WI38 (cell line): ENCODE results near the gene FGGY.
"Not testable (repeated sequence)": the region's sequence is repeated elsewhere in the genome, so short reads cannot be mapped to it uniquely, and the experiment has no call there.

Source experiments
- H3K4me3 ChIP-seq: 2 replicates; pipeline ENCODE4 v1.5.1; 2011; ENCODE audit warnings: low read depth, mild to moderate bottlenecking, control low read depth, low read length
- TF ChIP-seq, protein P1 (sequence below): IDR thresholded peaks from 2 replicates; pipeline ENCODE4 v1.5.1; 2012; ENCODE audit warnings: low read depth, mild to moderate bottlenecking, control low read depth, low read length

FGGY gene

DNA sequence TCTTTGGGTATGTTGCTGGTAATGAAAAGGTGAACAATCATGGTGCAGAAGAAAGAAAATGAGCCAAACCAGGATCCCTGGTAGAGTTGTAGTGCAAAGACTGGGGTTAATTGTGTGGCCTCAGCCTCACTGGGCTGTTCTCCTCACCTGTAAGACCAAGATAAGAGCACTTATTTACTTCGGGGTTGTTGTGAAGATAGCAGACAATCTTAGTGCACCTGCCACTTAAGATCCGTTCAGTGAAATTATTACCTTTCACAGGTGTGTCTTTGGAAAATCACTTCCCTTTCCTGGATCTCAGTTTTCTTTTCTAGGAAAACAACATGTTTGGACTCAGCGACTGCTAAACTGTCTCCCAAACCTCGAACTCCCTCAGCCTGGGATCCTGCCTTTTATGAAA is 1.3 kb upstream of the FGGY start:
- TF ChIP-seq, protein P1, sequence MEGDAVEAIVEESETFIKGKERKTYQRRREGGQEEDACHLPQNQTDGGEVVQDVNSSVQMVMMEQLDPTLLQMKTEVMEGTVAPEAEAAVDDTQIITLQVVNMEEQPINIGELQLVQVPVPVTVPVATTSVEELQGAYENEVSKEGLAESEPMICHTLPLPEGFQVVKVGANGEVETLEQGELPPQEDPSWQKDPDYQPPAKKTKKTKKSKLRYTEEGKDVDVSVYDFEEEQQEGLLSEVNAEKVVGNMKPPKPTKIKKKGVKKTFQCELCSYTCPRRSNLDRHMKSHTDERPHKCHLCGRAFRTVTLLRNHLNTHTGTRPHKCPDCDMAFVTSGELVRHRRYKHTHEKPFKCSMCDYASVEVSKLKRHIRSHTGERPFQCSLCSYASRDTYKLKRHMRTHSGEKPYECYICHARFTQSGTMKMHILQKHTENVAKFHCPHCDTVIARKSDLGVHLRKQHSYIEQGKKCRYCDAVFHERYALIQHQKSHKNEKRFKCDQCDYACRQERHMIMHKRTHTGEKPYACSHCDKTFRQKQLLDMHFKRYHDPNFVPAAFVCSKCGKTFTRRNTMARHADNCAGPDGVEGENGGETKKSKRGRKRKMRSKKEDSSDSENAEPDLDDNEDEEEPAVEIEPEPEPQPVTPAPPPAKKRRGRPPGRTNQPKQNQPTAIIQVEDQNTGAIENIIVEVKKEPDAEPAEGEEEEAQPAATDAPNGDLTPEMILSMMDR: no peak
- H3K4me3 ChIP-seq: peak overlapping the region; percentile 54; the same call in 1 of the 2 replicates

- TF ChIP-seq, protein P1: no peak
Measured at GRCh38 chr1:59298026-59298583, 1.2 kb downstream of the FGGY start.

GRCh38 chr1:59298710-59299346 is 1.9 kb downstream of the FGGY start:
- TF ChIP-seq, protein P1: no peak

More at GRCh38 chr1:59298026-59298583, 1.2 kb downstream of the FGGY start:
- H3K4me3 ChIP-seq: no peak overlapping the region

GRCh38 chr1:59299670-59300069 is 2.8 kb downstream of the FGGY start:
- not testable (repeated sequence) for H3K4me3 ChIP-seq

More at GRCh38 chr1:59298710-59299346, 1.9 kb downstream of the FGGY start:
- H3K4me3 ChIP-seq: no peak overlapping the region

DNA sequence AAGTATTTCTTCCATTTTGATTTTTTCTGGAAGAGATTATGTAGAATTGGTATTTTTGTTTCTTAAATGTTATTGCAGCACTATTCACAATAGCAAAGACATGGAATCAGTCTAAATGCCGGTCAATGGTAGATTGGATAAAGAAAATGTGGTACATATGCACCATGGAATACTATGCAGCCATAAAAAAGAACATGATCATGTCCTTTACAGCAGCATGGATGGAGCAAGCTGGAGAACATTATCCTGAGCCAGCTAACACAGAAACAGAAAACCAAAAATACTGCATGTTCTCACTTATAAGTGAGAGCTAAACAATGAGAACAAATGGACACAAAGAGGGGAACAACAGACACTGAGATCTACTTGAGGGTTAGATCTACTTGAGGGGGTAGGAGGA is 5.4 kb downstream of the FGGY start:
- TF ChIP-seq, protein P1: no peak
- no peak overlapping the region for H3K4me3 ChIP-seq

DNA sequence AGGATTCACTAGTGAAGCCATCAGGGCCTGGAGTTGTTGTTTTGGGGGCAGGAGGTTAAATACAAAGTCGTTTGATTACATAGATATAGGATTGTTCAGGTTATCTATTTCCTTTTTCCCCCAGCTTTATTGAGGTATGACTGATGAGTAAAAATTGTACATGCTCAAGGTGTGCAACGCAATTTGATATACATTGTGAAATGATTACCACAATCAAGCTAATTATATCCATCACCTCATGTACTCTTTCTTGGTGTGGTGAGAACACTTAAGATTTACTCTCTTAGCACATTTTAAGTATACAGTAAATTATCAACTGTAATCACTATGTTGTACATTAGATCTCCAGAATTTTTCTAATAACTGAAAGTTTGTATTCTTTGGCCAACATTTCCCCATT is 6.0 kb downstream of the FGGY start:
- H3K4me3 ChIP-seq: no peak overlapping the region
- TF ChIP-seq, protein P1: no peak

GRCh38 chr1:59305188-59305587 is 8.3 kb downstream of the FGGY start:
- TF ChIP-seq, protein P1: no peak
- H3K4me3 ChIP-seq: no peak overlapping the region
